SK-N-SH (cell line): ENCODE data around the gene MAP2. TPM values are rescaled to one million over a fixed set of nuclear protein-coding genes. Genes with fewer than 3 reads are reported as not detected.

Experiments used
- CTCF ChIA-PET: fragments of 300-600, 350-600 bp; formaldehyde crosslinking; extraction: SDS; loops from one replicate; lab custom pipeline; 2021; lab: Yijun Ruan, JAX
- POLR2A ChIA-PET: fragments of 350-600 bp; sonication (Branson Sonifier 250); formaldehyde crosslinking; extraction: SDS; loops from one replicate; lab custom pipeline; 2020; ENCODE audit warnings: antibody characterized with exemption, inconsistent platforms; lab: Yijun Ruan, JAX
- DNase-seq: peaks from one replicate; pipeline ENCODE4 v3.0.0; 2012
- H2AFZ ChIP-seq: fragments of 200-600 bp; sonication (generic); 2 replicates; pipeline ENCODE4 v1.8.1; 2016; ENCODE audit warnings: antibody characterized with exemption, mild to moderate bottlenecking, low read depth
- H3F3A ChIP-seq: fragments of 200-600 bp; sonication (generic); replicated peaks from 2 replicates; pipeline ENCODE3; 2016; ENCODE audit warnings: antibody characterized with exemption, mild to moderate bottlenecking; ENCODE audit not compliant: insufficient read depth
- H3K27ac ChIP-seq, 2 experiments: fragments of 200-500 bp in 1 of 2; fragments of 200-600 bp in 1 of 2; sonication (Bioruptor generic) in 1 of 2; sonication (generic), shearing (Covaris generic) in 1 of 2; 2 replicates each; pipeline versions ENCODE4 v1.5.1 to v1.6.1; 2014 to 2016; ENCODE audit warnings: low read depth in 2 of 2, inconsistent platforms in 1 of 2, low read length in 1 of 2, mild to moderate bottlenecking in 1 of 2, mixed read lengths in 1 of 2
- H3K27me3 ChIP-seq: fragments of 200-600 bp; sonication (generic), shearing (Covaris generic); 2 replicates; pipeline ENCODE4 v1.6.1; 2016; ENCODE audit warnings: mixed run types; ENCODE audit not compliant: insufficient read depth
- H3K36me3 ChIP-seq, 2 experiments: fragments of 200-500 bp in 1 of 2; fragments of 200-600 bp in 1 of 2; sonication (Bioruptor generic) in 1 of 2; sonication (generic) in 1 of 2; replicated peaks in 1 of 2; 2 replicates each; pipeline versions ENCODE3 to v1.5.1; 2014 to 2016; ENCODE audit warnings: low read length in 1 of 2, mild to moderate bottlenecking in 1 of 2; ENCODE audit not compliant: insufficient read depth in 2 of 2, control insufficient read depth in 1 of 2
- H3K4me1 ChIP-seq, 2 experiments: fragments of 200-500 bp in 1 of 2; fragments of 200-600 bp in 1 of 2; sonication (Bioruptor generic) in 1 of 2; sonication (generic), shearing (Covaris generic) in 1 of 2; 2 replicates each; pipeline versions ENCODE4 v1.5.1 to v1.6.1; 2014 to 2016; ENCODE audit warnings: low read depth in 1 of 2, low read length in 1 of 2, mixed run types in 1 of 2; ENCODE audit not compliant: insufficient read depth in 2 of 2, control insufficient read depth in 1 of 2
- H3K4me2 ChIP-seq: fragments of 200-600 bp; sonication (generic), shearing (Covaris generic); 2 replicates; pipeline ENCODE4 v1.6.1; 2017; ENCODE audit warnings: mixed run types
- H3K4me3 ChIP-seq, 2 experiments: fragments of 200-500 bp in 1 of 2; fragments of 200-600 bp in 1 of 2; sonication (Bioruptor generic) in 1 of 2; sonication (generic), shearing (Covaris generic) in 1 of 2; 2 replicates each; pipeline versions ENCODE4 v1.5.1 to v1.8.1; 2014 to 2016; ENCODE audit warnings: low read depth in 2 of 2, inconsistent platforms in 1 of 2, low read length in 1 of 2, mild to moderate bottlenecking in 1 of 2, mixed read lengths in 1 of 2, moderate library complexity in 1 of 2
- H3K79me2 ChIP-seq: fragments of 200-600 bp; sonication (generic); 2 replicates; pipeline ENCODE4 v1.8.1; 2017; ENCODE audit warnings: mild to moderate bottlenecking; ENCODE audit not compliant: insufficient read depth
- H3K9ac ChIP-seq: fragments of 200-600 bp; sonication (generic); 2 replicates; pipeline ENCODE4 v1.6.1; 2017; ENCODE audit warnings: mixed run types
- H3K9me2 ChIP-seq: fragments of 200-600 bp; sonication (generic); 2 replicates; pipeline ENCODE4 v1.6.1; 2017; ENCODE audit warnings: mixed run types
- H3K9me3 ChIP-seq: fragments of 200-600 bp; sonication (generic); 2 replicates; pipeline ENCODE4 v1.6.1; 2017; ENCODE audit warnings: mixed run types, mild to moderate bottlenecking, moderate library complexity
- H4K20me1 ChIP-seq: fragments of 200-600 bp; sonication (generic); 2 replicates; pipeline ENCODE4 v1.6.1; 2017; ENCODE audit warnings: mild to moderate bottlenecking, mixed run types; ENCODE audit not compliant: insufficient read depth
- CHD2 ChIP-seq: fragments of 150-350 bp; IDR thresholded peaks from 2 replicates; pipeline ENCODE4 v1.6.1; 2018; ENCODE audit warnings: low read length; ENCODE audit not compliant: partially characterized antibody
- ELF1 ChIP-seq: IDR thresholded peaks from 2 replicates; pipeline ENCODE4 v1.4.0; 2012
- EZH2phosphoT487 ChIP-seq: fragments of 200-600 bp; sonication (generic); IDR thresholded peaks from 2 replicates; pipeline ENCODE4 v1.6.1; 2017; ENCODE audit warnings: low read depth, mixed run types, mild to moderate bottlenecking, antibody characterized with exemption, moderate library complexity, borderline replicate concordance
- FOSL2 ChIP-seq: IDR thresholded peaks from 2 replicates; pipeline ENCODE4 v1.4.0; 2012; ENCODE audit warnings: low read depth, mild to moderate bottlenecking, moderate library complexity, borderline replicate concordance
- FOXJ3 ChIP-seq: sonication (generic); formaldehyde crosslinking; IDR thresholded peaks from 2 replicates; pipeline ENCODE4 v1.5.1; 2020; ENCODE audit warnings: mild to moderate bottlenecking, missing genetic modification reagents
- JUND ChIP-seq: IDR thresholded peaks from 2 replicates; pipeline ENCODE4 v1.4.0; 2012
- MEF2A ChIP-seq: IDR thresholded peaks from 2 replicates; pipeline ENCODE4 v1.4.0; 2012; ENCODE audit warnings: low read depth, borderline replicate concordance
- MXI1 ChIP-seq: IDR thresholded peaks from 2 replicates; pipeline ENCODE4 v1.6.1; 2012; ENCODE audit warnings: mild to moderate bottlenecking, low read depth, low read length, improper control_type of control experiment
- NFIC ChIP-seq: IDR thresholded peaks from 2 replicates; pipeline ENCODE4 v1.4.0; 2012; ENCODE audit warnings: borderline replicate concordance
- RCOR1 ChIP-seq: fragments of 150-350 bp; IDR thresholded peaks from 2 replicates; pipeline ENCODE4 v1.6.1; 2017; ENCODE audit warnings: antibody characterized with exemption, low read length
- RFX5 ChIP-seq: IDR thresholded peaks from 2 replicates; pipeline ENCODE4 v1.6.1; 2012; ENCODE audit warnings: mild to moderate bottlenecking, improper control_type of control experiment, low read length
- SIN3A ChIP-seq: IDR thresholded peaks from 2 replicates; pipeline ENCODE4 v1.6.1; 2012; ENCODE audit warnings: low read depth, mild to moderate bottlenecking, low read length, moderate library complexity, borderline replicate concordance
- SMC3 ChIP-seq: IDR thresholded peaks from 2 replicates; pipeline ENCODE4 v1.6.1; 2012; ENCODE audit warnings: low read depth, low read length, improper control_type of control experiment
- USF2 ChIP-seq: fragments of 150-350 bp; IDR thresholded peaks from 2 replicates; pipeline ENCODE4 v1.6.1; 2017; ENCODE audit warnings: antibody characterized with exemption, low read length, low read depth, borderline replicate concordance
- ZBTB33 ChIP-seq: IDR thresholded peaks from 2 replicates; pipeline ENCODE4 v1.4.0; 2012; ENCODE audit warnings: low read depth, borderline replicate concordance
- WGBS: methylation state at CpG from one replicate; pipeline ENCODE4 v1.1.6; 2017; ENCODE audit warnings: low lambda C conversion rate; 5-methylcytosine and 5-hydroxymethylcytosine counted together
- polyA plus RNA-seq, 3 experiments: library from polyadenylated mRNA; depleted of rRNA; stranded (reverse); fragments of >200 nt; gene quantifications; 2 replicates each; pipeline ENCODE4 v1.2.3, GENCODE V29; 2012
- TF ChIP-seq, protein P1 (sequence below): IDR thresholded peaks from 2 replicates; pipeline ENCODE4 v1.4.0; 2012; ENCODE audit warnings: low read depth

The MAP2 gene
- polyA plus RNA-seq, 1 of the 3 experiments (the other 2 are of a cell fraction) = 7.8 TPM

GRCh38 chr2:209388446-209389037 is 35.3 kb upstream of the MAP2 start:
- Histone ChIP-seq H3K9me3 (no peaks in the 10 kb centered on the region; the same call in 1 of the 2 replicates), H3K36me3 (no peaks in the 10 kb centered on the region), H3K4me1 (peaks cover 0 to 16% of the 10 kb centered on the region in 2 experiments; a peak in 1 of 4 replicates), H2AFZ (no peak overlapping the region), H3K27me3 (no peaks in the 10 kb centered on the region), H3F3A (peaks cover 10% of the 10 kb centered on the region), H3K9me2 (no peaks in the 10 kb centered on the region), H4K20me1 (no peaks in the 10 kb centered on the region), H3K27ac (no peak overlapping the region), H3K79me2 (no peaks in the 10 kb centered on the region), H3K4me3 (no peak overlapping the region), H3K4me2 (no peak overlapping the region), H3K9ac (no peak overlapping the region)
- CTCF ChIA-PET = interaction anchor here (1.1 kb wide), 2 partner anchors 35 to 36 kb away, joined by 3 to 4 read pairs; no protein-coding TSS in a partner anchor
- TF ChIP-seq JUND (no peak), SIN3A (no peak), CHD2 (no peak), SMC3 (no peak), FOXJ3 (no peak), EZH2phosphoT487 (no peak), RFX5 (no peak), USF2 (no peak), NFIC (no peak)
- TF ChIP-seq, protein P1, sequence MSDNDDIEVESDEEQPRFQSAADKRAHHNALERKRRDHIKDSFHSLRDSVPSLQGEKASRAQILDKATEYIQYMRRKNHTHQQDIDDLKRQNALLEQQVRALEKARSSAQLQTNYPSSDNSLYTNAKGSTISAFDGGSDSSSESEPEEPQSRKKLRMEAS = no peak
- DNase-seq = no peak
- 90% methylated on average over 4 of the region's 4 CpGs for WGBS
- POLR2A ChIA-PET = no interaction called here

- Histone ChIP-seq H2AFZ (no peak overlapping the region), H3K4me2 (no peak overlapping the region), H3K4me3 (no peak overlapping the region), H3K36me3 (no peaks in the 10 kb centered on the region), H3K9me2 (no peaks in the 10 kb centered on the region), H3K79me2 (no peaks in the 10 kb centered on the region), H3K4me1 (peaks cover 0 to 13% of the 10 kb centered on the region in 2 experiments; a peak in 1 of 4 replicates), H3K27ac (no peak overlapping the region), H3K27me3 (no peaks in the 10 kb centered on the region), H3F3A (peaks cover 10% of the 10 kb centered on the region), H3K9ac (no peak overlapping the region), H4K20me1 (no peaks in the 10 kb centered on the region), H3K9me3 (no peaks in the 10 kb centered on the region; the same call in 1 of the 2 replicates)
- ChIA-PET POLR2A (no interaction called here), CTCF (interaction anchor here (0.6 to 1.3 kb wide), 4 partner anchors 34 to 573 kb away, joined by 3 to 4 read pairs (median 4); no protein-coding TSS in a partner anchor)
- TF ChIP-seq ELF1 (no peak), FOSL2 (no peak), RCOR1 (no peak), MEF2A (no peak), ZBTB33 (no peak), MXI1 (no peak), CHD2 (no peak)
- TF ChIP-seq, protein P1 = no peak
- 81% methylated on average over 5 of the region's 5 CpGs for WGBS
- no peak for DNase-seq
Measured at GRCh38 chr2:209389171-209389618, 34.7 kb upstream of the MAP2 start.
